Cardiac septum (tissue), 1 donor: Measurements from ENCODE around the gene CNRIP1. TPM values are rescaled to one million over a fixed set of nuclear protein-coding genes. Genes with fewer than 3 reads are reported as not detected.

ENCODE experiments used
- DNase-seq: peaks from one replicate; pipeline ENCODE4 v3.0.0-alpha.2; 2020; ENCODE audit warnings: low spot score
- intact Hi-C: fragments of 100-400 bp; cut with DNase I; formaldehyde crosslinking; loops from one replicate; pipeline ENCODE4 v1.14.0; 2022
- total RNA-seq: library from RNA; stranded (reverse); fragmentation: NEBNext Ultra II Directional; extraction: Animal tissue kit (Norgen Biotek cat#: 25700); gene quantifications from one replicate; pipeline ENCODE4 v1.2.1, GENCODE V29; 2021
- donor health status: DM: no; HTN: no; CAD: no.

The CNRIP1 gene
- total RNA-seq, 1 donor from 2014 or later, result 10.1 TPM

- no peak for DNase-seq
- intact Hi-C loops, result no loop called here
Observed at GRCh38 chr2:68295516-68295915, 24.2 kb downstream of the CNRIP1 start.

- no peak for DNase-seq
- intact Hi-C loops, result no loop called here
Observed at GRCh38 chr2:68294913-68295312, 24.8 kb downstream of the CNRIP1 start.

- DNase-seq, result no peak
- intact Hi-C loops, result no loop called here
Observed at GRCh38 chr2:68294187-68294586, 25.6 kb downstream of the CNRIP1 start.

- intact Hi-C loops, result no loop called here
- no peak for DNase-seq
Observed at GRCh38 chr2:68293755-68294154, 26.0 kb downstream of the CNRIP1 start.

- DNase-seq, result no peak
- intact Hi-C loops, result no loop called here
Observed at GRCh38 chr2:68293024-68293423, 26.7 kb downstream of the CNRIP1 start.

GRCh38 chr2:68292108-68292710 lies 27.5 kb downstream of the CNRIP1 start:
- no peak for DNase-seq
- intact Hi-C loops, result no loop called here

- DNase-seq, result no peak
- intact Hi-C loops, result no loop called here
Observed at GRCh38 chr2:68291314-68291713, 28.4 kb downstream of the CNRIP1 start.

- intact Hi-C loops, result no loop called here
- DNase-seq, result no peak
Observed at GRCh38 chr2:68290901-68291300, 28.8 kb downstream of the CNRIP1 start.

GRCh38 chr2:68287580-68288441 lies 31.9 kb downstream of the CNRIP1 start:
- intact Hi-C loops, result loop anchor here (5.0 to 10.0 kb wide), 2 partner anchors 36 to 157 kb away; partner anchors contain the start of gene PPP3R1
- no peak for DNase-seq

- intact Hi-C loops, result loop anchor here (5.0 to 10.0 kb wide), 3 partner anchors 33 to 160 kb away; partner anchors contain the start of gene PPP3R1
- no peak for DNase-seq
Observed at GRCh38 chr2:68284896-68285295, 34.9 kb downstream of the CNRIP1 start.

GRCh38 chr2:68283419-68283812 lies 36.3 kb downstream of the CNRIP1 start:
- intact Hi-C loops, result loop anchor here (2.0 to 10.0 kb wide), 3 partner anchors 86 to 161 kb away; no protein-coding TSS in a partner anchor
- no peak for DNase-seq

GRCh38 chr2:68282811-68283418 lies 36.8 kb downstream of the CNRIP1 start:
- DNase-seq, result no peak
- intact Hi-C loops, result loop anchor here (2.0 to 10.0 kb wide), 3 partner anchors 86 to 162 kb away; no protein-coding TSS in a partner anchor

- DNase-seq, result no peak
- intact Hi-C loops, result loop anchor here (5.0 to 10.0 kb wide), 2 partner anchors 83 to 164 kb away; no protein-coding TSS in a partner anchor
Observed at GRCh38 chr2:68280796-68281195, 39.0 kb downstream of the CNRIP1 start.

GRCh38 chr2:68280348-68280747 lies 39.4 kb downstream of the CNRIP1 start:
- DNase-seq, result no peak
- intact Hi-C loops, result loop anchor here (5.0 to 10.0 kb wide), 2 partner anchors 83 to 164 kb away; no protein-coding TSS in a partner anchor

GRCh38 chr2:68279691-68280090 lies 40.1 kb downstream of the CNRIP1 start:
- intact Hi-C loops, result loop anchor here (5.0 to 10.0 kb wide), 2 partner anchors 82 to 165 kb away; no protein-coding TSS in a partner anchor
- no peak for DNase-seq

- intact Hi-C loops, result no loop called here
- no peak for DNase-seq
Observed at GRCh38 chr2:68278169-68278568, 41.6 kb downstream of the CNRIP1 start.

GRCh38 chr2:68274022-68274421 lies 45.7 kb downstream of the CNRIP1 start:
- intact Hi-C loops, result no loop called here
- no peak for DNase-seq

GRCh38 chr2:68272246-68272994 lies 47.3 kb downstream of the CNRIP1 start:
- intact Hi-C loops, result no loop called here
- no peak for DNase-seq

- no peak for DNase-seq
- intact Hi-C loops, result no loop called here
Observed at GRCh38 chr2:68266655-68267054, 53.1 kb downstream of the CNRIP1 start.
